ENCODE results near the gene CCDC144A.
"Not testable (repeated sequence)": the region's sequence is repeated elsewhere in the genome, so short reads cannot be mapped to it uniquely, and the experiment has no call there.

Gene CCDC144A, protein sequence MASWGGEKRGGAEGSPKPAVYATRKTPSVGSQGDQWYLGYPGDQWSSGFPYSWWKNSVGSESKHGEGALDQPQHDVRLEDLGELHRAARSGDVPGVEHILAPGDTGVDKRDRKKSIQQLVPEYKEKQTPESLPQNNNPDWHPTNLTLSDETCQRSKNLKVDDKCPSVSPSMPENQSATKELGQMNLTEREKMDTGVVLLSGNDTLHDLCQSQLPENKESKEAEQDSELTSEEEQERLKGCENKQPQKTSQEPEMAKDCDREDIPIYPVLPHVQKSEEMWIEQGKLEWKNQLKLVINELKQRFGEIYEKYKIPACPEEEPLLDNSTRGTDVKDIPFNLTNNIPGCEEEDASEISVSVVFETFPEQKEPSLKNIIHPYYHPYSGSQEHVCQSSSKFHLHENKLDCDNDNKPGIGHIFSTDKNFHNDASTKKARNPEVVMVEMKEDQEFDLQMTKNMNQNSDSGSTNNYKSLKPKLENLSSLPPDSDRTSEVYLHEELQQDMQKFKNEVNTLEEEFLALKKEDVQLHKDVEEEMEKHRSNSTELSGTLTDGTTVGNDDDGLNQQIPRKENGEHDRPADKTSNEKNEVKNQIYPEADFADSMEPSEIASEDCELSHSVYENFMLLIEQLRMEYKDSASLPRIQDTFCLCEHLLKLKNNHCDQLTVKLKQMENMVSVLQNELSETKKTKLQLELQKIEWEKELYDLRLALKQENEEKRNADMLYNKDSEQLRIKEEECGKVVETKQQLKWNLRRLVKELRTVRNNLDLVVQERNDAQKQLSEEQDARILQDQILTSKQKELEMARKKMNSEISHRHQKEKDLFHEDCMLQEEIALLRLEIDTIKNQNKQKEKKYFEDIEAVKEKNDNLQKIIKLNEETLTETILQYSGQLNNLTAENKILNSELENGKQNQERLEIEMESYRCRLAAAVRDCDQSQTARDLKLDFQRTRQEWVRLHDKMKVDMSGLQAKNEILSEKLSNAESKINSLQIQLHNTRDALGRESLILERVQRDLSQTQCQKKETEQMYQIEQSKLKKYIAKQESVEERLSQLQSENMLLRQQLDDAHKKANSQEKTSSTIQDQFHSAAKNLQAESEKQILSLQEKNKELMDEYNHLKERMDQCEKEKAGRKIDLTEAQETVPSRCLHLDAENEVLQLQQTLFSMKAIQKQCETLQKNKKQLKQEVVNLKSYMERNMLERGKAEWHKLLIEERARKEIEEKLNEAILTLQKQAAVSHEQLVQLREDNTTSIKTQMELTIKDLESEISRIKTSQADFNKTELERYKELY (N-terminal part only)

DNA sequence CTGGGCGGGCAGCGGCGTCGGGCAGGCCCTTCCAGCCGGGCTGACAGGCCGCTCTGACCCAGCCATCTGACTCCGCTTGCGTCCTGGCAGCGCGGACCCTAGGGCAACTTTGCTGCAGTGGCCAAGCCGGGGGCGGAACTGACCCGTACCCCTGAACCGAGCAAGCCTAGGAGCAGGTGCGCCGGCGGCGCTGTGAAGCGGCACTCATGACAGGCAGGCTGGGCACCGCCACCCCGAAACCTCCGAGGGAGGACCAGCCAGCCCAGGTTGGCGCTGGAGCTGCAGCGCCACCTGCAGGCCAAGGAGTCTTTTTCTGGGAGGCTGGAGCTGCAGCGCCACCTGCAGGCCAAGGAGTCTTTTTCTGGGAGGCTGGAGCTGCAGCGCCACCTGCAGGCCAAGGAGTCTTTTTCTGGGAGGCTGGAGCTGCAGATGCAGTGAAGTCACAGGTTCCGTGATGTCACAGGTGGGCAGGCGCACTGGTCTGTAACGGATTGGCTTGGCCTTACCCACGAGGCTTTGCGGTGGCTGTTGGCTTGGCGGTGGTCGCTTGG is at the start of gene CCDC144A:
Gene CCDC144A, plus strand, starts transcription at position 511 of the 551 bp plus-strand sequence. CDS start 160 bp downstream, outside the sequence.
- TF ChIP-seq, protein P1, sequence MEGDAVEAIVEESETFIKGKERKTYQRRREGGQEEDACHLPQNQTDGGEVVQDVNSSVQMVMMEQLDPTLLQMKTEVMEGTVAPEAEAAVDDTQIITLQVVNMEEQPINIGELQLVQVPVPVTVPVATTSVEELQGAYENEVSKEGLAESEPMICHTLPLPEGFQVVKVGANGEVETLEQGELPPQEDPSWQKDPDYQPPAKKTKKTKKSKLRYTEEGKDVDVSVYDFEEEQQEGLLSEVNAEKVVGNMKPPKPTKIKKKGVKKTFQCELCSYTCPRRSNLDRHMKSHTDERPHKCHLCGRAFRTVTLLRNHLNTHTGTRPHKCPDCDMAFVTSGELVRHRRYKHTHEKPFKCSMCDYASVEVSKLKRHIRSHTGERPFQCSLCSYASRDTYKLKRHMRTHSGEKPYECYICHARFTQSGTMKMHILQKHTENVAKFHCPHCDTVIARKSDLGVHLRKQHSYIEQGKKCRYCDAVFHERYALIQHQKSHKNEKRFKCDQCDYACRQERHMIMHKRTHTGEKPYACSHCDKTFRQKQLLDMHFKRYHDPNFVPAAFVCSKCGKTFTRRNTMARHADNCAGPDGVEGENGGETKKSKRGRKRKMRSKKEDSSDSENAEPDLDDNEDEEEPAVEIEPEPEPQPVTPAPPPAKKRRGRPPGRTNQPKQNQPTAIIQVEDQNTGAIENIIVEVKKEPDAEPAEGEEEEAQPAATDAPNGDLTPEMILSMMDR (IDR thresholded peaks at IDR 0.05; ENCODE audit: low read depth, low read length), result peak; percentile 49
- H3K4me3 ChIP-seq (replicated peaks in 1 of 2; ENCODE audit: low read depth in 2 of 2, low read length in 2 of 2), result not testable (repeated sequence)
- DNase-seq (ENCODE audit: low read depth in 2 of 2), result peak in 1 of 2 donors; percentile 43

DNA sequence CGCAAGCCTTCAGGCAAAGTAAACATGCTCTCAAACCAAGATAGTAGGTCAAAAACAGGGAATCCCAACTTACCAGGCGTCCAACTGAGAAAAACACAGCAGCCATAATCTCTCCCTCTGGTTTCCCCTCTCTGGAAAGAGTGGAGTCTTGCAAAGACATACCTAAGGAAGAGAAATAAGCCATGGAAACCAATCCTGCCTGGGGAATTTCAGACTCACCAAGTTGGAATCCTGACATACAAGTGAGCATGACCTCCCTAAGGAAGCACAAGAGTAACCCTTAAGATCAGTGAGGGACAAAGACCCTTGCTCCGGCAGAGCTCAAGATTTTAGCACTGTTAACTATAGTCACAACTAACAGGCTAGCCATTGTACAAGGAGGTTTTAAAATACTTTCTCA is 40.5 kb upstream of the CCDC144A start:
- TF ChIP-seq, protein P1 (IDR thresholded peaks at IDR 0.05; ENCODE audit: low read depth, low read length), result no peak
- H3K4me3 ChIP-seq (replicated peaks in 1 of 2; ENCODE audit: low read depth in 2 of 2, low read length in 2 of 2), result no peak overlapping the region
- DNase-seq (ENCODE audit: low read depth in 2 of 2), result no peak

DNA sequence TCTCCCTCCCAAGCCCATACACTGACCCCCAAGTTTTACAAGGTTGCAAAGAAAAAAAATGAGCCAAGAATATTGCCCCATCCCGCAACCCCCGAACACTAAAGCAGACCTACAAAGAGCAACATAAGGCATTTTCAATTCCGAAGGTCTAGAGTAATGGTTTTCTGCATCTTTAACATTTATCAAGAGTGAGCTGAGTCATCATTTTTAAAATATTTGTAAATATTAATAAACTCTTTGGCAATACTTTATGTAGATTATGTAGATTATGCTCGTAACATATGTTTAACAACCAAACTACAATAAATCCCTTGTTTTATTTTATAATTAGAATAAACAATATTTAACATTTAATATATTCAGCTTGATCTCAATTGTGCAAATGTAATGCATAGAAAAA is 37.8 kb upstream of the CCDC144A start:
- TF ChIP-seq, protein P1 (IDR thresholded peaks at IDR 0.05; ENCODE audit: low read depth, low read length), result no peak
- DNase-seq (ENCODE audit: low read depth in 2 of 2), result no peak
- H3K4me3 ChIP-seq (replicated peaks in 1 of 2; ENCODE audit: low read depth in 2 of 2, low read length in 2 of 2), result no peak overlapping the region

DNA sequence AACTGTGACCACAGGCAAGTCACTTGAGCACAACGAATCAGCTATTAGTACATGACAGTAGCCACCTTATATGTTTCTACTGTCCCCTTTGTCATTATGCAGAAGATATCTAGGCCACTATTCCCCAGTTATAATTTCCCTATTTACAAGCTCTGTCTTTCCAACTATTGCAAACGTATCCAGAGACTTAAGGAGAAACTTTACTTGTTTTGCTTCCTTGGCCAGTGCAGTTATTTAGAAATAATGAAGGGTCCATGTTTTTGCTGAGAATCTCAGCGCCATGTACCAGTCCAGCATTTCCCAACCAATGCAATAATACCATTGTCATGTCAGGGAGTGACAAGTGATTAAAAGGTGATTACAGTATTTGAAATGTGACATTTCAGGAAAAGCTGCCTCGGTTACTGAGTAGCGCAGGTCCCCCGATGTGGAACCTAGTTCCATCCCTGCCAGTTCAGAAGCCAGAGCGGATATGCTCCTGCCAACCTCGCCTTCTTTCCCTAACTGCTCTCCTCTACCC is 37.1 kb upstream of the CCDC144A start:
- TF ChIP-seq, protein P1 (IDR thresholded peaks at IDR 0.05; ENCODE audit: low read depth, low read length), result no peak
- peak overlapping the region; percentile 76 to 78 for H3K4me3 ChIP-seq (replicated peaks in 1 of 2; ENCODE audit: low read depth in 2 of 2, low read length in 2 of 2)
- peak in 1 of 2 donors; percentile 18 for DNase-seq (ENCODE audit: low read depth in 2 of 2)

DNA sequence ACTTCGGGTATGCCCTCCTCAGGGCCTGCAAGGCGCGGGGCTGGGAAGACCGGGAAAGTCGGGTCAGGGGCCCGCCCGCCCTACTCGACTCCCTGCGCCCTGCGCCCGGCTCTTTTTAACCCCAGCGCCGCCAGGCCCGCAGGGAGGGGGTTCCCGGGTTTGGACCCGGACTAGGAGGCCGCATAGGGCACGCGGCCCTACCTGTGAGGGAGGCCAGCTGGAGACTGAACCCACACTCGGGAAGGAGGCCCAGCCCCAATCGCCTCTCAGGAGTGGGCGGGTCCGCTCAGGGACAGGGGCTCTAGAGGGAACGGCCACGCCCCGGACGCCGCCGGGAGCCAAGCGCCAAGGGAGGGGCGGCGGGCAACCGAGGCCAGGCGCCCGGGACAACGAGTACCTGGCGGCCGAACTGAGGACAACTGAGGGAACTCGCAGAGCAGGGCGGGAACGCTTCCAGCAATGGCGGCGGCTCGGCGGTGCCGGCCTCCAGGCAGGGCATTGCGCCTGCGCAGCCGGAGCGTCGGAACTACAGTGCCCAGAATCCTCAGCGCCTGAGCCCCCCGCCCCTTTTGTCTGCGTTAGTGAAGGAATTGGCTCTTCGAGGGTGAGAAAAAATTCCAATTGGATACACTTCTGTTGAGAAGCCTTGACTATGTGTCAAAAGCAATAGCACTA is 36.5 kb upstream of the CCDC144A start, which contains the start of gene ZNF624:
Gene ZNF624, minus strand, starts transcription at position 484 of the 675 bp plus-strand sequence.
- peak within 1 kb of the TSS; percentile 76 to 78 for H3K4me3 ChIP-seq (replicated peaks in 1 of 2; ENCODE audit: low read depth in 2 of 2, low read length in 2 of 2)
- peak; percentile 91 to 95 for DNase-seq (ENCODE audit: low read depth in 2 of 2)
- TF ChIP-seq, protein P1 (IDR thresholded peaks at IDR 0.05; ENCODE audit: low read depth, low read length), result no peak

All from cardiac fibroblast (primary cell).